ENCODE measurements around the gene FXYD7.

DNA sequence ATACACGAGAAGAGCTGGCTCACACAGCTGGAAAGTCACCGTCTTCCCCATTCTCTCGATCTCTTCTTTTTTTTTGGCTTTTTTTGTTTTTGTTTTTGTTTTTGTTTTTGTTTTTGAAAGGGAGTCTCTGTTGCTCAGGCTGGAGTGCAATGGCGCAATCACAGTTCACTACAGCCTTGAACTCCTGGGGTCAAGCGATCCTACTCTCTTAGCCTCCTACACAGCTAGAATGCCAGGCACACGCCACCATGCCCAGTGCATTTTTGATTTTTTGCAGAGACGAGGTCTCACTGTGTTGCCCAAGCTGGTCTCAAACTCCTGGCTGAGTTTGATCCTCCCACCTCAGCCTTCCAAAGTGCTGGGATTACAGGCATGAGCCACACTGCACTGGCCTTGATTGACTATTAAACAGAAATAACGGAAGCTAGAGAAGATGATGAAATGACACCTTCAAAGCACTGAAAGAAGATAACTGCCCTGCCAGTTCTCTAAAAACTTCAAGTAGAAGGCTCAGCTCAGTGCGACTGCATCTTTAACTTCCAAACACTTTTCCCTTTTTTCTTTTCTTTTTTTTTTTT lies 23.4 kb upstream of the FXYD7 start:
- TF ChIP-seq, protein P1, sequence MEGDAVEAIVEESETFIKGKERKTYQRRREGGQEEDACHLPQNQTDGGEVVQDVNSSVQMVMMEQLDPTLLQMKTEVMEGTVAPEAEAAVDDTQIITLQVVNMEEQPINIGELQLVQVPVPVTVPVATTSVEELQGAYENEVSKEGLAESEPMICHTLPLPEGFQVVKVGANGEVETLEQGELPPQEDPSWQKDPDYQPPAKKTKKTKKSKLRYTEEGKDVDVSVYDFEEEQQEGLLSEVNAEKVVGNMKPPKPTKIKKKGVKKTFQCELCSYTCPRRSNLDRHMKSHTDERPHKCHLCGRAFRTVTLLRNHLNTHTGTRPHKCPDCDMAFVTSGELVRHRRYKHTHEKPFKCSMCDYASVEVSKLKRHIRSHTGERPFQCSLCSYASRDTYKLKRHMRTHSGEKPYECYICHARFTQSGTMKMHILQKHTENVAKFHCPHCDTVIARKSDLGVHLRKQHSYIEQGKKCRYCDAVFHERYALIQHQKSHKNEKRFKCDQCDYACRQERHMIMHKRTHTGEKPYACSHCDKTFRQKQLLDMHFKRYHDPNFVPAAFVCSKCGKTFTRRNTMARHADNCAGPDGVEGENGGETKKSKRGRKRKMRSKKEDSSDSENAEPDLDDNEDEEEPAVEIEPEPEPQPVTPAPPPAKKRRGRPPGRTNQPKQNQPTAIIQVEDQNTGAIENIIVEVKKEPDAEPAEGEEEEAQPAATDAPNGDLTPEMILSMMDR (conservative IDR thresholded peaks at IDR 0.05), result no peak
- TF ChIP-seq ZFX (IDR thresholded peaks at IDR 0.05), result no peak

Measured in C4-2B (cell line).